ENCODE data around the gene CAND2. TPM values are rescaled to one million over a fixed set of nuclear protein-coding genes. Genes with fewer than 3 reads are reported as not detected.

The CAND2 gene
- total RNA-seq, 4 donors from 2014 or later = 14.3 to 24.5 (median 18.7) TPM

DNA sequence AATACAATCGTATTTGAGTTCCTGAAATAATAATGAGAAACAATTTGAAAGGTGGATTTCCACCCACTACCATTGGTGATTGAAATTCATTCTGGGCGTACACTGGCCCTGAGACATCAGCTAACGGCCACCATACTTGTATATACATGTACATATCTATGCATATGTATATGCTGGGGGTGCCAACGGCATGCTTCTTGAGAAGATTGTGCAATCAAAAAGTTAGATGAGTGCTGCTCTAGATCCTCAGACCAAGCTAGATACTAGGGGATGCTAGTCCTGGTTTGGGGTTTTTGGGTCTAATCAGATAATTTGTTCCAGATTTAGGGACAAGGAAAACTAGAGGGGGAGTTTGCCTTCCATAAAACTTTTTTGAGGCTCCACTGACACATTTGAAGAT, 40.3 kb upstream of the CAND2 start:
- TF ChIP-seq, protein P1, sequence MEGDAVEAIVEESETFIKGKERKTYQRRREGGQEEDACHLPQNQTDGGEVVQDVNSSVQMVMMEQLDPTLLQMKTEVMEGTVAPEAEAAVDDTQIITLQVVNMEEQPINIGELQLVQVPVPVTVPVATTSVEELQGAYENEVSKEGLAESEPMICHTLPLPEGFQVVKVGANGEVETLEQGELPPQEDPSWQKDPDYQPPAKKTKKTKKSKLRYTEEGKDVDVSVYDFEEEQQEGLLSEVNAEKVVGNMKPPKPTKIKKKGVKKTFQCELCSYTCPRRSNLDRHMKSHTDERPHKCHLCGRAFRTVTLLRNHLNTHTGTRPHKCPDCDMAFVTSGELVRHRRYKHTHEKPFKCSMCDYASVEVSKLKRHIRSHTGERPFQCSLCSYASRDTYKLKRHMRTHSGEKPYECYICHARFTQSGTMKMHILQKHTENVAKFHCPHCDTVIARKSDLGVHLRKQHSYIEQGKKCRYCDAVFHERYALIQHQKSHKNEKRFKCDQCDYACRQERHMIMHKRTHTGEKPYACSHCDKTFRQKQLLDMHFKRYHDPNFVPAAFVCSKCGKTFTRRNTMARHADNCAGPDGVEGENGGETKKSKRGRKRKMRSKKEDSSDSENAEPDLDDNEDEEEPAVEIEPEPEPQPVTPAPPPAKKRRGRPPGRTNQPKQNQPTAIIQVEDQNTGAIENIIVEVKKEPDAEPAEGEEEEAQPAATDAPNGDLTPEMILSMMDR (IDR thresholded peaks at IDR 0.05) = no peak
- TF ChIP-seq EP300 (IDR thresholded peaks at IDR 0.05) (no peak), POLR2A (IDR thresholded peaks at IDR 0.05) (no peak)
- Histone ChIP-seq H3K36me3 (no peaks in the 10 kb centered on the region), H3K27me3 (no peaks in the 10 kb centered on the region), H3K27ac (no peak overlapping the region), H3K4me1 (peaks cover 0 to 21% (median 3%) of the 10 kb centered on the region in 4 donors), H3K9me3 (no peaks in the 10 kb centered on the region), H3K4me3 (no peak overlapping the region)
- 87 to 88% methylated on average over 4 of the region's 4 CpGs for WGBS, 2 donors
- DNase-seq (ENCODE audit: low spot score in 2 of 2) = no peak

GRCh38 chr3:12756635-12757034, 39.8 kb upstream of the CAND2 start:
- no peak for TF ChIP-seq POLR2A (IDR thresholded peaks at IDR 0.05)
- no peak for TF ChIP-seq EP300 (IDR thresholded peaks at IDR 0.05)
- TF ChIP-seq, protein P1 (IDR thresholded peaks at IDR 0.05) = no peak
- H3K9me3 ChIP-seq = no peaks in the 10 kb centered on the region
- 89 to 93% methylated on average over 3 of the region's 3 CpGs for WGBS, 2 donors
- DNase-seq (ENCODE audit: low spot score in 2 of 2) = no peak
- peaks cover 0 to 21% (median 3%) of the 10 kb centered on the region in 4 donors for H3K4me1 ChIP-seq
- H3K27ac ChIP-seq = no peak overlapping the region
- H3K4me3 ChIP-seq = no peak overlapping the region
- H3K36me3 ChIP-seq = no peaks in the 10 kb centered on the region
- H3K27me3 ChIP-seq = no peaks in the 10 kb centered on the region

DNA sequence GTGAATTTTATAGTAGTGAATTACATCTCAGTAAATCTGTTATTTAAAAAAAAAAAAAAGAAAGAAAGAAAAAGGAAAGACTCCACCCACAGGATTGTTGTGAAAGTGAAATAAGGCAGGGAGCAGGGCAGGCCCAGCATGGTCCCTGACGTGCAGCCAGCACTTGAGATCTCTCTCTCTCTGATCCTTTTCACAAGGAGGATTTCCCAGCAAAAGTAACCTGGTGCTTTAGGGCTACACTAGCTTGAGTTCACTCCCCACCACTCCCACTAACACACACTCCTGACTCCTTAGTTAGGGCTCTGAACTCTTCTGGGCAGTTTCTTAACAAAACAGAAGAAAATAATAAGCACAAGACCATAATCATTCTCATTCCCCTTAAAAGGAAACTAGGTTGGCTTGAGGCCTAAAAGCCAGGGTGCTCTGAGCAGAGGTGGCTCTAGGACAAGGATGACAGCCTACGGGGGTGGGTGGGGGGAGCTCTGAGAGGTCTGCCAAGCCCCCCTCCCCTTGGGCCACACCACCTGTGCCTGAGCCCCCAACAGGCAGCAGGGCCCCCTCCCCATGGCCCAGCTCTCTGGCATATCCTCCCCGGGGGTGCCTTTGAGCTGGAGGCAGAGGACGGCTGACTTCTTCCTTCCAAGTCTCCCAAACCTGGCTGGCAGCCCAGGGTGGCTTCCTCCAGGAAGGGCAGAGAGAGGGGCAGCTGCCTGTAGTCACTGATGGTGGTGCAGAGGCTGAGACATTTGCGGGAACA, 38.3 kb upstream of the CAND2 start:
- DNase-seq (ENCODE audit: low spot score in 2 of 2) = peak in 1 of 2 donors; percentile 27
- TF ChIP-seq POLR2A (IDR thresholded peaks at IDR 0.05) = no peak
- no peak for TF ChIP-seq EP300 (IDR thresholded peaks at IDR 0.05)
- TF ChIP-seq, protein P1 (IDR thresholded peaks at IDR 0.05) = no peak
- H3K27me3 ChIP-seq = no peaks in the 10 kb centered on the region
- H3K4me1 ChIP-seq = peaks cover 0 to 21% (median 3%) of the 10 kb centered on the region in 4 donors
- no peaks in the 10 kb centered on the region for H3K9me3 ChIP-seq
- H3K27ac ChIP-seq = peak overlapping the region in 3 of 4 donors; percentile 50 to 77 (median 74)
- H3K4me3 ChIP-seq = no peak overlapping the region
- WGBS, 2 donors = 25 to 32% methylated on average over 5 of the region's 5 CpGs
- H3K36me3 ChIP-seq = no peaks in the 10 kb centered on the region

GRCh38 chr3:12759097-12759679, 37.3 kb upstream of the CAND2 start, which contains the start of gene TMEM40:
Gene TMEM40, minus strand, starts transcription at chr3:12759259. Its CDS starts 9,427 bp downstream, at chr3:12749832.
- H3K4me3 ChIP-seq = no peak within 1 kb of the TSS
- peaks cover 0 to 21% (median 3%) of the 10 kb centered on the region in 4 donors for H3K4me1 ChIP-seq
- peak within 1 kb of the TSS in 3 of 4 donors; percentile 50 to 77 (median 74) for H3K27ac ChIP-seq
- TF ChIP-seq, protein P1 (IDR thresholded peaks at IDR 0.05) = no peak
- no peak for TF ChIP-seq EP300 (IDR thresholded peaks at IDR 0.05)
- no peak for TF ChIP-seq POLR2A (IDR thresholded peaks at IDR 0.05)
- no peaks in the 10 kb centered on the region for H3K27me3 ChIP-seq
- no peak for DNase-seq (ENCODE audit: low spot score in 2 of 2)
- no peaks in the 10 kb centered on the region for H3K36me3 ChIP-seq
- WGBS, 2 donors = 87 to 90% methylated on average over 10 of the region's 10 CpGs
- H3K9me3 ChIP-seq = no peaks in the 10 kb centered on the region

All from tibial nerve (tissue), 4 donors.